ENCODE measurements around the gene GPR132. TPM values are rescaled to one million over a fixed set of nuclear protein-coding genes. Genes with fewer than 3 reads are reported as not detected.

The GPR132 gene
- total and polyA plus RNA-seq, 2 of the 13 experiments (the other 11 are each of a cell fraction or from before 2014, with no cell fraction given) = not detected

DNA sequence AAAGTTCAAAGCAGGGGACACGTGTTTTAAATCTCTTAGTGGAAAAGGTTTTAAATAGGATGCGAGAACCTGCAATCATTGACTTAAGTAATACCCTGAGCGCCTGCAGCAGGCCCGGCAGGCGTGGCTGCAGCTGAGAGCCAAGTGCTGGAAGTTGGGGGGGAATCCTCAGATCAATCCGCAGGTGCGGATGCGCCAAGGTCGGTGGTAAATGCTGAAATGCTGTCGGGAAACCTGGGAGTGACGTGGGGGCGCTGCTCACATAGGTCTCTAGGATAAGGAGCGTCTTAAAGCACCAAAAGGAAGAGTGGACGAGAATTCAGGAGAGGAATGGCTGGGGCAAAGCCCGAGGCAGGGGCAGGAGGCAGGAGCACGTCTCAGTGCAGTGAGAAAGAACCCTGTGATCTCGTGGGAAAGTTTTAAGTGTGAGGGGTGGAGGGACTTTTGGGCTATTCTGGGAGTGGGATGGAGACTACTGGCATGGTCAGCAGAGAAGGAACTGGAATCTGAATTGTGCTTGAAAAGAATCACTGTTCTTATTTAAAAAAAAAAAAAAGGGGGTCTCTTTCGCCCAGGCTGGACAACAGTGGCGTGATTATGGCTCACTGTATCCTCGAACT lies 43.5 kb downstream of the GPR132 start (continued):
- TF ChIP-seq, protein P1, sequence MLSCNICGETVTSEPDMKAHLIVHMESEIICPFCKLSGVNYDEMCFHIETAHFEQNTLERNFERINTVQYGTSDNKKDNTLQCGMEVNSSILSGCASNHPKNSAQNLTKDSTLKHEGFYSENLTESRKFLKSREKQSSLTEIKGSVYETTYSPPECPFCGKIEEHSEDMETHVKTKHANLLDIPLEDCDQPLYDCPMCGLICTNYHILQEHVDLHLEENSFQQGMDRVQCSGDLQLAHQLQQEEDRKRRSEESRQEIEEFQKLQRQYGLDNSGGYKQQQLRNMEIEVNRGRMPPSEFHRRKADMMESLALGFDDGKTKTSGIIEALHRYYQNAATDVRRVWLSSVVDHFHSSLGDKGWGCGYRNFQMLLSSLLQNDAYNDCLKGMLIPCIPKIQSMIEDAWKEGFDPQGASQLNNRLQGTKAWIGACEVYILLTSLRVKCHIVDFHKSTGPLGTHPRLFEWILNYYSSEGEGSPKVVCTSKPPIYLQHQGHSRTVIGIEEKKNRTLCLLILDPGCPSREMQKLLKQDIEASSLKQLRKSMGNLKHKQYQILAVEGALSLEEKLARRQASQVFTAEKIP (CRISPR knock-in tag; IDR thresholded peaks at IDR 0.05; ENCODE audit: borderline replicate concordance) = no peak
- TF ChIP-seq, protein P2, sequence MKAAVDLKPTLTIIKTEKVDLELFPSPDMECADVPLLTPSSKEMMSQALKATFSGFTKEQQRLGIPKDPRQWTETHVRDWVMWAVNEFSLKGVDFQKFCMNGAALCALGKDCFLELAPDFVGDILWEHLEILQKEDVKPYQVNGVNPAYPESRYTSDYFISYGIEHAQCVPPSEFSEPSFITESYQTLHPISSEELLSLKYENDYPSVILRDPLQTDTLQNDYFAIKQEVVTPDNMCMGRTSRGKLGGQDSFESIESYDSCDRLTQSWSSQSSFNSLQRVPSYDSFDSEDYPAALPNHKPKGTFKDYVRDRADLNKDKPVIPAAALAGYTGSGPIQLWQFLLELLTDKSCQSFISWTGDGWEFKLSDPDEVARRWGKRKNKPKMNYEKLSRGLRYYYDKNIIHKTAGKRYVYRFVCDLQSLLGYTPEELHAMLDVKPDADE (CRISPR knock-in tag; IDR thresholded peaks at IDR 0.05) = no peak
- TF ChIP-seq PAF1 (CRISPR knock-in tag; IDR thresholded peaks at IDR 0.05) (no peak), SOX6 (IDR thresholded peaks at IDR 0.05) (no peak), SOX6 (CRISPR knock-in tag; IDR thresholded peaks at IDR 0.05) (no peak), ZNF343 (CRISPR knock-in tag; IDR thresholded peaks at IDR 0.05) (no peak), ZNF543 (CRISPR knock-in tag; IDR thresholded peaks at IDR 0.05) (no peak), PRDM10 (CRISPR knock-in tag; IDR thresholded peaks at IDR 0.05; ENCODE audit: low read depth) (no peak), FOSL1 (CRISPR knock-in tag; IDR thresholded peaks at IDR 0.05; ENCODE audit: borderline replicate concordance) (no peak), ZC3H4 (CRISPR knock-in tag; IDR thresholded peaks at IDR 0.05; ENCODE audit: borderline replicate concordance) (no peak), ZNF280D (CRISPR knock-in tag; IDR thresholded peaks at IDR 0.05) (no peak), ZNF841 (CRISPR knock-in tag; IDR thresholded peaks at IDR 0.05; ENCODE audit: borderline replicate concordance) (no peak), NR1H2 (CRISPR knock-in tag; IDR thresholded peaks at IDR 0.05; ENCODE audit: borderline replicate concordance, low read depth) (0 out of 2 replicates have a peak, but pooled peaks have one; percentile 2)
- TF ChIP-seq, protein P3, sequence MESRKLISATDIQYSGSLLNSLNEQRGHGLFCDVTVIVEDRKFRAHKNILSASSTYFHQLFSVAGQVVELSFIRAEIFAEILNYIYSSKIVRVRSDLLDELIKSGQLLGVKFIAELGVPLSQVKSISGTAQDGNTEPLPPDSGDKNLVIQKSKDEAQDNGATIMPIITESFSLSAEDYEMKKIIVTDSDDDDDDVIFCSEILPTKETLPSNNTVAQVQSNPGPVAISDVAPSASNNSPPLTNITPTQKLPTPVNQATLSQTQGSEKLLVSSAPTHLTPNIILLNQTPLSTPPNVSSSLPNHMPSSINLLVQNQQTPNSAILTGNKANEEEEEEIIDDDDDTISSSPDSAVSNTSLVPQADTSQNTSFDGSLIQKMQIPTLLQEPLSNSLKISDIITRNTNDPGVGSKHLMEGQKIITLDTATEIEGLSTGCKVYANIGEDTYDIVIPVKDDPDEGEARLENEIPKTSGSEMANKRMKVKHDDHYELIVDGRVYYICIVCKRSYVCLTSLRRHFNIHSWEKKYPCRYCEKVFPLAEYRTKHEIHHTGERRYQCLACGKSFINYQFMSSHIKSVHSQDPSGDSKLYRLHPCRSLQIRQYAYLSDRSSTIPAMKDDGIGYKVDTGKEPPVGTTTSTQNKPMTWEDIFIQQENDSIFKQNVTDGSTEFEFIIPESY (CRISPR knock-in tag; IDR thresholded peaks at IDR 0.05) = no peak
- TF ChIP-seq, protein P4, sequence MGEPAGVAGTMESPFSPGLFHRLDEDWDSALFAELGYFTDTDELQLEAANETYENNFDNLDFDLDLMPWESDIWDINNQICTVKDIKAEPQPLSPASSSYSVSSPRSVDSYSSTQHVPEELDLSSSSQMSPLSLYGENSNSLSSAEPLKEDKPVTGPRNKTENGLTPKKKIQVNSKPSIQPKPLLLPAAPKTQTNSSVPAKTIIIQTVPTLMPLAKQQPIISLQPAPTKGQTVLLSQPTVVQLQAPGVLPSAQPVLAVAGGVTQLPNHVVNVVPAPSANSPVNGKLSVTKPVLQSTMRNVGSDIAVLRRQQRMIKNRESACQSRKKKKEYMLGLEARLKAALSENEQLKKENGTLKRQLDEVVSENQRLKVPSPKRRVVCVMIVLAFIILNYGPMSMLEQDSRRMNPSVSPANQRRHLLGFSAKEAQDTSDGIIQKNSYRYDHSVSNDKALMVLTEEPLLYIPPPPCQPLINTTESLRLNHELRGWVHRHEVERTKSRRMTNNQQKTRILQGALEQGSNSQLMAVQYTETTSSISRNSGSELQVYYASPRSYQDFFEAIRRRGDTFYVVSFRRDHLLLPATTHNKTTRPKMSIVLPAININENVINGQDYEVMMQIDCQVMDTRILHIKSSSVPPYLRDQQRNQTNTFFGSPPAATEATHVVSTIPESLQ (CRISPR knock-in tag; conservative IDR thresholded peaks at IDR 0.05) = no peak

Measured in HepG2 (cell line).